MM.1S (cell line): ENCODE measurements around the gene RPS6KA2.

ENCODE experiments used
- CTCF ChIP-seq: fragments of 300-600 bp; sonication (generic); IDR thresholded peaks from 2 replicates; pipeline ENCODE4 v1.5.1; 2016; ENCODE audit warnings: antibody characterized with exemption, low read length, mixed read lengths
- EZH2phosphoT487 ChIP-seq: fragments of 300-600 bp; sonication (generic); IDR thresholded peaks from 2 replicates; pipeline ENCODE4 v1.6.1; 2018; ENCODE audit warnings: antibody characterized with exemption, low read length

DNA sequence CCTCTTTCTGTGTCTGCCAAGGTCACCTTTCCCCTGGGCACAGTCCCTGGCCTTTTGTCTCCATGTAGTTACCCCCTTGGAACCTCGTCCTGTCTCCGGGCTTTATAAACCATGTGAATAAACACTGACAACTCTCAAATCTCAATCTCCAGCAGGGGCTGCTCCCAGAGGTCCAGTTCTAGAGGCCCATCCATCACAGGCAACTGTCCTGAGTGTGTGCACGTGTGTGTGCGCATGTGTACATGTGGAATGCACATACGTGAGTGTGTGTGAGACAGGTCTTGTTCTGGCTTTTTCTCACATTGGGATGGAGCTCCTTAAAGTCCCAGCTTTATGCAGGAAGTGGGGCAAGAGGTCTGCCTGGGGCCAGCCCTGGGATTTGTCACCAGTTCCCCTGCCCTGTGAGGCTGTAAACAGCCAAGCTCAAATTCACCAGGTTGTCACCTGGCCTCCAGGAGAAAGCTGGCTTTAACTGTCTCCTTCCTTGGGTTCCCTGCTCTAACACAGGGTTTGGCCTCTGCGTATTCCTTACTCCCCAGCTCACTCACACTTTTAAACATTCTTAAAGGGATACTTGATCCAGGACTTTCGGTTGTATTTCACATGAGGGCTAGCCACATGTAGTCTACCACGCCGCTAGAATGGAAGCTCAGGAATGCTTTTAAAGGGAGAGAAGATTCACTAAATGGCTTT lies 83.3 kb downstream of the RPS6KA2 start:
- TF ChIP-seq CTCF (no peak), EZH2phosphoT487 (no peak)
